GM21390 (cell line): ENCODE data around the gene SPATA25.
"Not testable (repeated sequence)": the region's sequence is repeated elsewhere in the genome, so short reads cannot be mapped to it uniquely, and the experiment has no call there.

Source experiments
- ATAC-seq: cut with Tn5 transposase; IDR thresholded peaks from one replicate; pipeline ENCODE4 v1.9.1; 2021; ENCODE audit not compliant: unreplicated experiment

SPATA25 gene

DNA sequence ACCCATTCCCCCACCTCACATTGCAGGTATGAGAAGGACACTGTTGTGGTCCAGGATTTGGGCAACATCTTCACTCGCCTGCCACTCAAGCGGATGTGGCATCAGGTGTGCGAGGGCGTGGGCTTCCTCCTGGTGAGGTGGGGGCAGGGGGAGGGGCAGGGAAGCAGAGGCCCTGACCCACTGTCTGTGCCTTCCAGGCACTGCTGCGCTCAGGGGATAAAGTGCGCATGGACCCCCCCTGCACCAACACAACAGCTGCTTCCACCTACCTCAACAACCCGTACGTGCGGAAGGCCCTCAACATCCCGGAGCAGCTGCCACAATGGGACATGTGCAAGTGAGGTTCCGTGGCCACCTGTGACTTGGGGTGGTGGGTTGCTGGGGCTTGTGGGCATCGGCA is 7.4 kb upstream of the SPATA25 start:
- no peak for ATAC-seq

DNA sequence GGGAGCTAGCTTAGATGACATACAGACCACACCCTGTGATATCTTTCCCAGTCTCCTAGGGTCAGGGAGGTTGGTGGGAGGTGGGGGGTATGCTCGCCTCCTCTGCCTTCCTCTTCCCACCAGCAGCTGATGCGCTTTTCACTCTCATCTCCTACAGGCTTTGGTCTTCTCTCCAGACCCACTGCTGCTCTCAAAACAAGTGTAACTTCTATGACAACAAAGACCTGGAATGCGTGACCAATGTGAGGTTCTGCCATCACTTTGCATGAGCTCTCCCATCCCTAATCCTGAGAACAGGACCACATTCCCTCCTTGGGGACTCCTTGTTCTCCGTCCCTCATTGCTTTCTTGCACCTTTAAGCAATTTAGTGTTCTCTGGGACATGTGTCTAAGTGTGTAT is 6.4 kb upstream of the SPATA25 start:
- no peak for ATAC-seq

DNA sequence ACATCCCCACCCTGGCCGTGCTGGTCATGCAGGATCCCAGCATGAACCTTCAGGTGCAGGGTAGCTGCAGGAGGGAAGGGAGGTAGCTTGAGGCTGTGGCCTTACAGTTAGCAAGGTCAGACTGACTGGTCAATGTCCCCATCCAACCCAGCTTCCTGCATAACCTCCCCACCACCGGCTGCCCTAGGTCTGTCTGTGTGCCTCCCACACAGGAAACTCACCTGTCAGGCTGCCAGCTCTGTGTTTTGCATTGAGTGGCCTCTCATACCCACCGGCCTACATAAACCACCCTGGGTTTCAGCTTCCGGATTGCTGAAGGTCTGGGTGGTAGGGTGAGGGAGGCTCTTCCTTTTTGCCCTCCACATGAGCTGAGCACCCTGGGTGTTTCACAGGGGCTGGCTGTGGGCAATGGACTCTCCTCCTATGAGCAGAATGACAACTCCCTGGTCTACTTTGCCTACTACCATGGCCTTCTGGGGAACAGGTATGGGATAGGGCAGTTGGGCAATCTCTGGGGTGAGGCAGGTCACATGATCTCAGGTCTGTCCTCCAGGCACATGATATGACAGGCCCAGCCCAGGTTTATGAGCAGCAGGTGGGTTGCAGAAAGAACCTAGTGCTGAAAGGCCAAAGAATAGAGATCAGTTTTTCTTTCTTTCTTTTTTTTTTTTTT is 5.5 kb upstream of the SPATA25 start:
- ATAC-seq: no peak

DNA sequence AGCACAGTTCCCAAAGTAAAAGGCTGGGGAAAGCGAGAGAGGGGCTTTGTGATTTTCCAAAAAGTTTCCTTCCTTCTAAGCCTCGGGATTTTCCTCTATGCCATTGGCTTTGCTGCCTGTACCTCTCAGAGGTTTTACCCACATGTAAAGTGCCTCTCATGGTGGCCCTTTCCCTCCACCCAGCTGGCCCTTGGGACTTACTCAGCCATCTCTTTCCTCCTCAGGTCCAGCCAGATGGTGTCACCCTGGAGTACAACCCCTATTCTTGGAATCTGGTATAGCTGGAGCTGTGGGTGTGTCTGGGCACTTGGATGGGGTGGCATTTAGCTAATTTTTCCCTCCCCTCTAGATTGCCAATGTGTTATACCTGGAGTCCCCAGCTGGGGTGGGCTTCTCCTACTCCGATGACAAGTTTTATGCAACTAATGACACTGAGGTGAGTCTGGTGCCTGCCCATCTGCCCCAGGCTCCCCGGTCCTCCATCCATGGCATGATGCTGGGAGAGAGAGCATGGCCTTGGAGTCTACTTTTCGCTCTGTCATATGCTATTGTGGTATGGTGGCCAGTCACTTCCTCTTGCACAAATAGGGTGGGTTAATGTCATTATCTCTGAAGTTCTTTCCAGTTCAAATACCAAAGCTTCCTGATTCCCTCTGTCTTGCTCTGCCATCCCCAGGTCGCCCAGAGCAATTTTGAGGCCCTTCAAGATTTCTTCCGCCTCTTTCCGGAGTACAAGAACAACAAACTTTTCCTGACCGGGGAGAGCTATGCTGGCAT is 4.8 kb upstream of the SPATA25 start:
- ATAC-seq: no peak

DNA sequence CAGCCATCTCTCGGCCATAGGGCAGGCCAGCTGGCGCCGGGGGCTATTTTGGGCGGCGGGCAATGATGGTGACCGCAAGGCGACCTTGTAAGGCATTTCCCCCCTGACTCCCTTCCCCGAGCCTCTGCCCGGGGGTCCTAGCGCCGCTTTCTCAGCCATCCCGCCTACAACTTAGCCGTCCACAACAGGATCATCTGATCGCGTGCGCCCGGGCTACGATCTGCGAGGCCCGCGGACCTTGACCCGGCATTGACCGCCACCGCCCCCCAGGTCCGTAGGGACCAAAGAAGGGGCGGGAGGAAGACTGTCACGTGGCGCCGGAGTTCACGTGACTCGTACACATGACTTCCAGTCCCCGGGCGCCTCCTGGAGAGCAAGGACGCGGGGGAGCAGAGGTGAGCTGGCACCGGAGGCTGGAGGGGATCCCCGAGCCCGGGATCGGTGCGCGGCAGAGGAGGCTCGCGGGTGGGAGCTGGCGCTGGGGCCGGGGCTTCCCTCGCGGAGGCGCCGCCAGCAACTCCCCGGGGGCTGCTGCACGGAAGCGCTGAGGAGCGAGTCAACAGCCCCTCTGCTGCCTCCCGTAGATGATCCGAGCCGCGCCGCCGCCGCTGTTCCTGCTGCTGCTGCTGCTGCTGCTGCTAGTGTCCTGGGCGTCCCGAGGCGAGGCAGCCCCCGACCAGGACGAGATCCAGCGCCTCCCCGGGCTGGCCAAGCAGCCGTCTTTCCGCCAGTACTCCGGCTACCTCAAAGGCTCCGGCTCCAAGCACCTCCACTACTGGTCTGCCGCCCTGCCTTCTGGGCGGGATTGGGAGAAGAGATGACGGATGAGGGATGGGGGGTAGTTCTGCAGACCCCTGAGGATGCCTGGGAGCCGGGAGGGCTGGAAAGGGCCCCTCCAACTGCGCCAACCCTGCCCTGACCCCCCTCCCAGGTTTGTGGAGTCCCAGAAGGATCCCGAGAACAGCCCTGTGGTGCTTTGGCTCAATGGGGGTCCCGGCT is 3.9 kb upstream of the SPATA25 start, which contains the start of the genes CTSA and NEURL2:
Gene CTSA, plus strand, starts transcription at position 351 of the 999 bp plus-strand sequence. Its CDS starts 234 bp downstream, at position 585.
Gene NEURL2, minus strand, starts transcription at position 224 of the 999 bp plus-strand sequence. Its CDS starts 217 bp downstream, at position 7.
- ATAC-seq: peak; percentile 77

DNA sequence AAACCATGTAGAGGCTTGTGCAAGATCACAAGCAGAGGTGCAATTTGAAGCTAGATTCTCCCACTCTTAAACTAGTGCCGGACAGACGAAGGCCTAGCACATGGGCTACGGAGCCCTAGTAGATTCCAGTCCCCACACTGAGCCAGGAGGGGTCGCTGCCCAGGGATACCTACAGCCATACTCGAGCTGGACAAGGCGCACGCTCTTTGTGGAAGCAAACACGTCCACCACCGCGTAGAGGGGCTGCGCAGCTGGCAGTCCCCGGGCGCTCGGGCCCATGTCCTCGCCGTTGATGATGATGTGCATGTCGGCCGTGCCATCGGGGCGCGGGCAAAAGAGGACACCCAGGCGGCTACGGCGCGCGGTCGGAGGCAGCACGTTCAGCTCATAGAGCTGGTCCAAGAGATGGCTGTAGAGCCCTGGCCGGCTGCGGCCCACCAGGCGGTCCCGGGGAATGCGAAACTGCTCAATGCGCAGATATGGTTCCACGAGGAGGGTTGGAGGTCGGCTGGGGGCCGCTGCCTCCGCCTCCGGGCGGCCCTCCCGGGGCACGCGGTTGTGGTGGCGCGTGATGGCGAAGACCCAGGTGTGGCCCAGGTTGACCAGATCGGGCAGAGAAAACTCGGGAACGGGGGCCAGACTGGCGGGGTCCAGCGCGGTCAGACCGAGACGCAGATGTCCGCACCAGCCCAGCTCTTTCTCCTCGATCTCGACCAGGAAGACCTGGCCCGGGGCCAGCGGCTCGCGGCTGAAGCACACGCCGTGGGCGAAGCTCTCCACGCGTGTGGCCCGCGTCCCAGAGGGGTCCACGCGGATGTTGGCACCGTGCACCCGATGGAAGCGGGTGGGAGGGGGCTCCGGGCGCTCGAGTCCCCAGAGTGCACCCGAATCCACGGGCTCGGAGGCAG is 2.9 kb upstream of the SPATA25 start:
- no peak for ATAC-seq

DNA sequence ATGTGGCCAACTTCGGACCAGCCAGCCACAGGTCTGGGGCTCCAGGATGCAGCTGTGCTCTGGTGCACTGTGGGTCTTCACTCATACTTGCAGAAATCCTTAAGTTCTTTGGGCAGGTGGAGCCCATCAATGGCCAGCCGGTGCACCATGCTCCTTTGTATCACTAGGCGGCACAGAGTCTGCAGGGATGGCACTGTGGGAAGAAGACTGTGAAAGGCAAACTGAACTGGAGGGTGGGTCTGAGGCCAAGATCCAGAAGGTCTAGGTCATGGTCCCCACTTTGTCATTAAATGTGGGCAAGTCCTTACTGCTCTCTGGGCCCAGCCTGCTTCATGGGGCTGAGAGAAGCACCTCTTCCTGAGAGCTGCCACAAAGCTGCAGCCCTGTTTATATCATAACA is 1.3 kb upstream of the SPATA25 start:
- no peak for ATAC-seq

DNA sequence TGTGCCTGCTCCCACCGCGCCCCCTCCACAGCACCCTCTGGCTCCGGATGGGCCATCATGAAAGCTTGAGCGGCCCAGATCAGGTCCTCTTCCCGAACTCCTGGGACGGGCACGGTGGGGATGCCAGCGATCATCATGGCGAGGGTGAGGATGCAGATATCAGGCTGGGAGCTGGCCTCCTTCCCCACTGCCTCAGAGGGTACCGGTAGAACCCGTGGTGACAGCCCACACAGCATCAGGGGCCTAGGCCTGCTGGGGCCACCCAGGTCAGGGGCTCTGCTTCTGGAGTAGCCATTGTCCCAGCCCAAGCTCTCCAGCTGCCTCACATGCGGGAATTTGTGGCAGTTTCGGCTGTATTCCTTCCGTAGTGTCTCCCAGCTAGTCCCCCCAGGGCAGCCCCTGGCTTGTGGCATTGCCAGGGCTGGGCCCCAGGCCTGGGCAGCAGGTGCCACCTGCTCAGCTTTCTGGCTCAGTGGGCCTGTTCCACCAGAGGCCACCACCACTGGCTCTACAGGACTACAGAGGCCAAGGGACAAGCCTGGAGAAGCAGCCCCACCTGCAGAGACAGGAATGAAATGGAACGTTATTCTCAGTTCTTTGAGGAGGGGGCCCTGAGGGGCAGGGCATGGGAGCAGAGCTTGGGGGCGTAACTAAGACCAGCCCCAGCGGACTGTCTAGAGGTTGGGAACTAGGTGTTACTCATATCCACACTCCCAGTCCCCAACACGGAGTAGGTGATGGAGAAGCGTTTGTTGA is 654 bp downstream of the SPATA25 start:
- no peak for ATAC-seq

DNA sequence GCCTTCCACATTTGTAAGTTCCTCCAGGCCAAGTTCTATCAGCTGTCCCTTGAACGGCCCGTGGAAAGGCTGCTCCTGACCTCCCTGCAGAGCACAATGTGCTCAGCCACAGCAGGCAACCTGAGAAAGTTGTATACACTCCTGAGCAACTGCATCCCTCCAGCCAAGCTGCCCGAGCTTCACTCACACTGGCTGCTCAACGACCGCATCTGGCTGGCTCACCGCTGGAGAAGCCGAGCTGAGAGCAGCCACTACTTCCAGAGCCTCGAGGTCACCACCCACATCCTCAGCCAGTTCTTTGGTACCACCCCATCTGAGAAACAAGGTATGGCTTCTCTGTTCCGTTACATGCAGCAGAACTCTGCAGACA is 4.3 kb downstream of the SPATA25 start:
- no peak for ATAC-seq

DNA sequence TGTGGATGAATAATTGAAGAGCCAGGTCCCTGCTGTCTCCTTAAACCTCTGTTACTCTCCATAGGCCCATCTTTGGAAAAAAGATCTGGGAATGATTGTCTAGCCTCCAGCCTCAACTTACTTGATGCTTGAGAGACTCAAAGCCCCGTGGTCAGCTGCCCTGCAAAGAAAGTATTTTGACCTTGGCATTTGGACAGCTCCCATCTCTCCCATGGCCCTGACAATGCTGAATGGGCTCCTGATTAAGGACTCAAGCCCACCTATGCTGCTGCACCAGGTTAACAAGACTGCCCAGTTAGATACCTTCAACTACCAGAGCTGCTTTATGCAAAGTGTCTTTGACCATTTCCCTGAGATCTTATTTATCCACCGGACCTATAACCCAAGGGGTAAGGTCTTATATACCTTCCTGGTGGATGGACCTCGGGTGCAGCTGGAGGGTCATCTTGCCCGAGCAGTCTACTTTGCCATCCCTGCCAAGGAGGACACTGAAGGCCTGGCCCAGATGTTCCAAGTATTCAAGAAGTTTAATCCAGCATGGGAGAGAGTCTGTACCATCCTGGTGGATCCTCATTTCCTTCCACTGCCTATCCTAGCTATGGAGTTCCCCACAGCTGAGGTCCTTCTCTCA is 4.8 kb downstream of the SPATA25 start:
- ATAC-seq: no peak

DNA sequence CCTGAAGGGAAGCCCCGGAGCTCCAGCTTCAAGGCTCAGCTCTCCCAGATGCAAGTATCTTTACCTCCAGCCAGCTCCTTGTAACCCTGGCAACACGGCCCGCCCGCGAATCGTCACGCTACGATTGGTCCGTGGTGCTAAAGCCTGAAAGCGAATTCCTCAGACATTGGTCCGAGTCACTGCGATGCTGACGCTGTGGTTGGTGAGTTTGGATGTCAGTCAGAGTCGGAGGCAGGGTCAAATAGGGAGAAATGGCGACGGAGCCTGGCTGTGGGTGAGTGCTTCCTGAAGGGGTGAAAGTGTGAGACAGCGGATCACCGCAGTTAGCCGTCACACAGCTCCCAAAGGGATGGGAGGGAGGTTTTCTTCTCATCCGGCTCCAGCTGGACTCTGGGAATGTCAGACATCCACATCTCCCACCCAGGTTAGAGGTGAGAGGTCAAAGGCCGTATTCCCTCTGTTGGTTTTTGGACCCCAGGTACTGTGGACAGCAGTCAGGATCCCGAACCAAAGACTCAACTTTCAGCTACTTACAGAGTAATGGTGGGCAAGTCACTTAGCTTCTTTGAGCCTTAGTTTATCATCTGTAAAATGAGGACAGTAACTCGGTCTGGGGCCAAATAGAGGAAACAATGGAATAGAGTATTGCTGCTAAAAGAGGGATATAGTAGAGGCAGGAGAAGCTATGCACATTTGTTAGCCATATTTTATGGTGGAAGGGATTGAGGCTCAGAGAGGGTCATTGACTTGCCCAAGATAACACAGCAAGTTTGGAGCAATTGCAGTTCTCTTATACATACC is 6.2 kb downstream of the SPATA25 start, which contains the start of gene ZSWIM1:
Gene ZSWIM1, plus strand, starts transcription at position 240 of the 801 bp plus-strand sequence. CDS start 1,366 bp downstream, outside the sequence.
- peak; percentile 92 for ATAC-seq

DNA sequence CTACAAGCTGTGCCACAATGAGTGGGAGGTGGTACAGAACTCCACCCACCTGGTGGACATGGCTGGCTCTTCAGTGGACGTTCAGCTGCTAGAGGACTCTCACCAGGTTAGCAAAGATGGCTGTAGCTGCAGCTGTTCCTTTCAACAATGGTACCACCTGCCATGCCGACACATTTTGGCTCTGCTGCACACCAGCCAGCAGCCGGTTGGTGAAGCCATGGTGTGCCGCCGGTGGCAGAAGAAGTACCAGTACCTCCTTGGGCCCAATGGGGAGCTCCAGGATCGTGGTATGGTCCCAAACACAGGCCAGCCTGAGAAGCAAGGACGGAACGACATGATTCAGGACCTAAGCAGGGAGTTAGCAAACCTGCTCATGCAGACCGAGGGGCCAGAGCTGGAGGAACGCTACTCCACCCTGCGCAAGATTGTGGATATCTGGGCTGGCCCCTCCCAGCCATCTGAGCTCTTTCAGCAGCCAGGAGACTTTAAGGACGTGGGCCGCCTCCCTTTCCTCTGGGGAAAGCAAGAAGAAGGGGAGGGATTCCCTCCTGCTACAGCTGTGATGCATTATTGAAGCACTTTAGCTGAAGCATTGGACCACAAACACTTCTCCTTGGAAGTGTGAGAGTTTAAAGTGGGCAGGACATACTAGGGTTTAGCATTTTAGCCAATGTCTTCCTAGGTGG is 9.2 kb downstream of the SPATA25 start:
- no peak for ATAC-seq

DNA sequence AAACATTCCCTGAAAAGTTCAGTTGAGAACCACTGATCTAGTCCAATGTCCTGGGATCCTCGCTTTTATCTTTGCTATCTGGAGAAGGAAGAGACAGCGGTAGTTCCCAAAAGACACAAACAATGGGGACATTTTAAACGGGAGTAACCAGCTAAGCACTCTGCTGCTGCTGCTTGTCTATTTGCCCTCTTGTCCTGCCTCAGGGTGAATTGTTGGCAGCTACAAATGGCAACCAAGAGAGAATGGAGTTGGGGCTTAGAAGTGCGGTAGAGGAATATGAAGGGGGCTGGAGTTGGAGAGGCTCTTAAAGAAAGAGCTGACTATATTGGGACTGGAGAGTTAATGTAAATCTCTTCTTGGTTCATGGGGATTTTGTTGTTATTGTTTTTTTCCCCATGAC is 12.8 kb downstream of the SPATA25 start:
- no peak for ATAC-seq

DNA sequence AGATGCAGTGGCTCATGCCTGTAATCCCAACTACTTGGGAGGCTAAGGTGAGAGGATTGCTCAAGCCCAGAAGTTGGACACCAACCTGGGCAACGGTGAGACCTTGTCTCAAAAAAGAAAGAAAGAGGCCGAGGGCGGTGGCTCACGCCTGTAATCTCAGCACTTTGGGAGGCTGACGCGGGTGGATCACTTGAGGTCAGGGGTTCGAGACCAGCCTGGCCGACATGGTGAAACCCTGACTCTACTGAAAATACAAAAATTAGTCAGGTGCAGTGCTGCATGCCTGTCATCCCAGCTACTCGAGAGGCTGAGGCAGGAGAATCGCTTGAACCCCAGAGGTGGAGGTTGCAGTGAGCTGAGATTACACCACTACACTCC is 13.3 kb downstream of the SPATA25 start:
- ATAC-seq: not testable (repeated sequence)

DNA sequence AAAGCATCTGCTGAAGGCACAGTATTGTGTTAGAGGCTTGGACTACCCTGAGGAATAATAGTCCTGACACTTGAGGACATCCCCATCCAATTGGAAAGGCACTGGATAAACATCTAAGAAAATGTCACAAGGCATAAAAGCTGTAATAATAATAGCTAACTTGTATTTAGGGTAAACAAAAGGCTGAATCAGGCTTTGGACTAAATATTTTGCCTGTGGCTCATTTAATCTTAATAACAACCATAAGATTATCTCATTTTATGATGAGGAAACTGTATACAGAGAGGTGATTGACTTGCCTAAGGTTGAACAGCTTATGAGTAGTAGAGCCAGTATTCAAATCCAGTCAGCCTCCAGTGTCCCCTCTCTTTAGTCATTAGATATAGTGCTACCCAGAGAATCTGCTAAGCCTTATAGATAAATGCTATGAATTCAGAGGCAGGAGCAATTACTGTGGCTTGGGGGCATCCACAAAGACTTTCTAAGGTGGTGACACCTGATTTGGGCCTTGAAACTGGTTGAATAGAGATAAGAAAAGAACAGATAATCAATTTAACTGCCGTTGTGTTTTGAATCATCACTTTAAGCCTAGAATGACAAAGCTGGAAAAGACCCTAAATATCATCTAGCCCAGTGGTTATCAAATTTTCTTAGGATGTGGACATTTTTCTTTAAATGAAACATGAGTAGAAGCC is 13.9 kb downstream of the SPATA25 start:
- ATAC-seq: no peak

DNA sequence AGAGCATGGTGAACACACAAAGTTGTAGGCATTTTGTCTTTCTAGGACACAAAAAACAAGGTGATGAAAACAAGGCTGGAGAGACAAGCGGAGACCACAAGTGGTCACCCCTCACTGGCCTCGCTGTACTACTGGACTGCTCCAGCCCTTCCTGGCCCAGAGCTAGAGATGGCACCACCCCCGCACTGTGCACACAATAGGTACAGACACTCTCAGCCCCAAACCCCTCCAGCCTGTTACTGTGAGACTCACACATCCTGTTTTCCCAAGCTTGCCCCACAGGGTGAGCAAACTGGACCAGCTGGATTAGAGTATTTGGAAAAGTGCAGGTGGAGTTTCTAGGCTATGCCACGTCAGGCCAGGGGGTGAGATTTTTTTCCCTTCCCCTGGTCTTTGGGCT is 14.8 kb downstream of the SPATA25 start:
- no peak for ATAC-seq

DNA sequence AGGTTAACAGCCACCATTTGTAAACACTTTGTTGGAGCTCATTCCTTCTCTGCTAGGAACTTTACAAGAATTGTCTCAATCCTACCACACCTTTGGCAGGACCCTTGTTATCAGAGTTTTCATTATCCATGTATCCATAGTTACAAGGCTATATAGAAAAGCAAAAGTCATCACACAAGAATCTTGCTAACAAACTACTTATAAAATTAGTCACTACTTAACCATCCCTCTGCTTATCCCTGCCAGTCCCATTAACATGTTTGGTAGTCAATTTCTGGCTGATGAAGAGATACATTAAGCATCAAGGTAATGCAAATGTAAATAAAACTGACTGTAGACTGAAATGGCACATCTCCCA is 19.6 kb downstream of the SPATA25 start:
- no peak for ATAC-seq
